HG03520 (cell line): ENCODE data around the gene ARHGAP30.
"Not testable (repeated sequence)": the region's sequence is repeated elsewhere in the genome, so short reads cannot be mapped to it uniquely, and the experiment has no call there.

Experiments used
- ATAC-seq: cut with Tn5 transposase; IDR thresholded peaks from one replicate; pipeline ENCODE4 v1.9.1; 2021; ENCODE audit warnings: mild to moderate bottlenecking, moderate library complexity; ENCODE audit not compliant: unreplicated experiment

ARHGAP30 gene

DNA sequence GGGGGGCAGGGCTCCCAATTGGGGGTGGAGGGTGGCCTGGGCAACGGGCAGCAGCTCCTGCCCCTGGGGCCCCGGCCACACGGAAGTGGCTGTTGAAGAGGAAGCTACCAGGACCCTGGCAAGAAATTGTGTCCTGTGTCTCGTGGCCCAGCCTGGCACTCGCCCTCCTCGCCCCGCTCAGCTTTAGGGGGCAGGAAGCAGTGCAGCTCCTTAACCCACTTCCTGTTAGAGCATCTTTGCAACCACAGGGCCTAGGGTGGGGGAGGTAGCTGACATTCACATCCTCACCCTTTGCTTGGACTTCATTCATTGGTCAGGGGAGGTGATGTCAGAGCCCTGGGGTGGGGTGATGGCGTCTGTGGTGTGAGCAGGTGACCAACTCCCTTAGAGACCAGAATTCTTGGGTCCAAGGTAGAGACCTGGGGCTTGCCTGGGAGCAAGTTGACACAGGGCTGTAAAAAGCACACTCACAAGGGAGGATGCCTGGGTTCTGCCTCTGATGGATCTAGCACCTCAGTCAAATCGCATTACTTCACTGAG lies at the start of gene ARHGAP30:
TSS of gene ARHGAP30 (minus strand) at position 161 of the 540 bp plus-strand sequence. CDS start 267 bp downstream, outside the sequence.
- ATAC-seq, result peak; percentile 84

GRCh38 chr1:161117759-161118581 lies 48.3 kb upstream of the ARHGAP30 start, which contains the start of the genes NIT1 and PFDN2:
Gene NIT1, plus strand, starts transcription at chr1:161118105. Its CDS starts 72 bp downstream, at chr1:161118177.
Gene PFDN2, minus strand, starts transcription at chr1:161118037. Its CDS starts 11 bp downstream, at chr1:161118026.
- peak; percentile 60 for ATAC-seq

GRCh38 chr1:161115961-161116360 lies 46.3 kb upstream of the ARHGAP30 start:
- not testable (repeated sequence) for ATAC-seq

- ATAC-seq, result no peak
Observed at GRCh38 chr1:161115132-161115711, 45.5 kb upstream of the ARHGAP30 start.

GRCh38 chr1:161114556-161114955 lies 44.9 kb upstream of the ARHGAP30 start:
- ATAC-seq, result no peak

- ATAC-seq, result no peak
Observed at GRCh38 chr1:161113915-161114314, 44.2 kb upstream of the ARHGAP30 start.

GRCh38 chr1:161111527-161111926 lies 41.8 kb upstream of the ARHGAP30 start:
- ATAC-seq, result no peak

- no peak for ATAC-seq
Observed at GRCh38 chr1:161111117-161111516, 41.4 kb upstream of the ARHGAP30 start.

- no peak for ATAC-seq
Observed at GRCh38 chr1:161106431-161106830, 36.7 kb upstream of the ARHGAP30 start.

DNA sequence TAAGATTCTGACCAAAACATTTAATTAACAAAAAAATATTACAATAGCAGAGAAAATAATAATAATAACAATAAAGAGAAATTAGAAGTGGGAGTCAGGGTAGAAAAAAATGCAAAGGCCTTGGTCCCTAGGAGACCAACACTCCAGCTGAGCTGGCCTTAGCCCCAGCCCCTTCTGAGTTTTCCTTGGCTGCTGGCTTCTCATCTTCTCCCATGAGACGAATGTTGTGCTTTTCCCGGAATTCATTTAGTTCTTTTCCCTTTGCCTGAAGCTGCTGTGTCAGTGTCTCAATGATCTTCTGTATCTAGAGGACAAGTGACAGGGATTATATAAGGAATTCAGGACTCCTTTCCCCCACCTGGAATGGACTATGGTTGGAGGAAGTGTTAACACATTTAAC lies 30.9 kb upstream of the ARHGAP30 start:
- ATAC-seq, result no peak

GRCh38 chr1:161099090-161099802 lies 29.6 kb upstream of the ARHGAP30 start:
- ATAC-seq, result no peak

GRCh38 chr1:161098210-161099068 lies 28.7 kb upstream of the ARHGAP30 start, which contains the start of gene KLHDC9:
Gene KLHDC9, plus strand, starts transcription at chr1:161098361. Its CDS starts 175 bp downstream, at chr1:161098536.
- peak; percentile 57 for ATAC-seq

- ATAC-seq, result no peak
Observed at GRCh38 chr1:161096530-161096929, 26.8 kb upstream of the ARHGAP30 start.

DNA sequence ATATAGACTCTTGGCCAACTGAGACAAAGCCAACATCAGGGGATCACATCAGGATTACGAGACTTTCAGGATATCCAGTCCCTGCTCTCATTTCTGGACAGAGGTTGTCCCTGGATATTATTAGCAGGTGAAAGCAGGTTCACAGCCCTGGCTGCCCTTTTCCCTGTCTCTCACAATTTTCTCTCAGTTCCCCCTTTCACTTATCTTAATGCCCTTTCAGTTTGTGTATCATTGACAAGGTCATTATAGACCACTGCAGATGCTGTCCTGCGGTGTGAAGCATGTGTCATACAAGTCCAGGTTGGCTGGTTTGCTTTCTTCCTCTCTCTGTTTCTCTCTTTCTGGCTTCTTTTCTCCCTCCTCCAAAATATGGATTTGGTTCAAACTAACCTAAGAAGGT lies 26.3 kb upstream of the ARHGAP30 start:
- no peak for ATAC-seq

DNA sequence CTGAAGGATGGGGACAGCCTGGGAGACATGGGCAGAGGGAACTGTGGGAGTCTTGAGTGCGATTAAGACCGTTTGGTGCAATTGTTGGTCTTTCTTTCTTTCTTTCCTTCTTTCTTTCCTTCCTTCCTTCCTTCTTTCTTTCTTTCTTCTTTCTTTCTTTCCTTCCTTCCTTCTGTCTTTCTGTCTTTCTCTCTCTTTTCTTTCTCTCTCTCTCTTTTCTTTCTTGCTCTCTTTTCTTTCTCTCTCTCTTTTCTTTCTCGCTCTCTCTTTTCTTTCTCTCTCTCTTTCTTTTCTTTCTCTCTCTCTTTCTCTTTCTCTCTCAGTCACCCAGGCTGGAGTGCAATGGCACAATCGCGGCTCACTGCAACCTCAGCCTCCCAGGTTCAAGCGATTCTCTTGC lies 25.5 kb upstream of the ARHGAP30 start:
- no peak for ATAC-seq

GRCh38 chr1:161094481-161094880 lies 24.8 kb upstream of the ARHGAP30 start:
- no peak for ATAC-seq

GRCh38 chr1:161092621-161093028 lies 22.9 kb upstream of the ARHGAP30 start:
- no peak for ATAC-seq

GRCh38 chr1:161091796-161092507 lies 22.3 kb upstream of the ARHGAP30 start:
- no peak for ATAC-seq

GRCh38 chr1:161091093-161091492 lies 21.4 kb upstream of the ARHGAP30 start:
- ATAC-seq, result no peak
